Cardiac fibroblast (primary cell): ENCODE results near the gene RRBP1.
A peak's percentile ranks its signal among the peaks of the same experiment; 100 is the strongest.

Experiments
- DNase-seq, 2 donors: peaks; one replicate each; pipeline versions ENCODE4 v3.0.0 to v3.0.0-alpha.2; 2010; ENCODE audit warnings: low read depth in 2 of 2
- H3K4me3 ChIP-seq, 2 donors: replicated peaks in 1 of 2; 1 replicate in 1 of 2; 2 replicates in 1 of 2; pipeline ENCODE4 v1.5.1; 2011; ENCODE audit warnings: low read depth in 2 of 2, low read length in 2 of 2, mild to moderate bottlenecking in 2 of 2, moderate library complexity in 1 of 2
- TF ChIP-seq, protein P1 (sequence below): IDR thresholded peaks from one replicate; pipeline ENCODE4 v1.5.1; 2011; ENCODE audit warnings: low read depth, mild to moderate bottlenecking, low read length, inconsistent platforms

Gene RRBP1

DNA sequence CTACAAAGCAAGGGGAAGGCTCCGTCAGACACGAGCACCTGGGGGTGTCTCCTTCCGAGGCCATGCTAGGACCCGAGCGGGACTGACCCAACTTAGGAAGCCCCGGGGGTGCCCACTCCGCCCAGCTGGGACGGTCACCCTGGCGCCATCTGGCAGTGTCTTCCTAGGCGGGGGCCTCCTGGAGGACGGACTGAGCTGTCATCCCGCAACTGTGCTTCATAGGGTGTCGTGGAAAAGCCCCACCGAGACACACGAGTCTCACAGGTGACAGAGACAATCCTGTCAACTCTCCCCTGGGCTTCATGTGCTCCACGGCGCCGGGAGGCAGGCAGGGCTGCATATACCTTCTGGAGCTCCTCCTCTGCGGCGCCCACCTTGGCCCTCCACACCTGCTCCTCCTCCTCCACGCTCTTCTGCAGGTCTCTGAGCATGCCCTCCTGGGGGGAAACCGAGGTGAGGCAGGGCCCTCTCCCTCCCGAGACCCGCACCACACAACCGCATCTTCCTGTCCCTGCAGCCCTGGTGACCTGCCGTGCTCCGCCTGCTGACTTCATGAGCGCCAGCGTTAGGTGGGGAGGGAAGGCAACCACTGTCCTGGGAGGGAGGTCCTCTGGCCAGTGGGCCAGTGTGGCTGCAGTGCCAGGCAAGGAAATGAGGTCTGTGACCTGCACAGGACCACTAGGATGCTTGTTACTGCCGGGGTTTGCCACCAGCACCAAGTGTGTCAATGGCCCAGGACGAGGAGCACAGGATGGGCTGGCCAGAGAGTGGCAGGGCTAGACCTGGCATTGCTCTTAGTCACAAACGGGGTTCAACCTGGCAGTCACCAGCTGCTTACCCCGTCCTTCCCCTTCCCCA, 61.4 kb downstream of the RRBP1 start:
- no peak overlapping the region for H3K4me3 ChIP-seq
- DNase-seq, result no peak
- TF ChIP-seq, protein P1, sequence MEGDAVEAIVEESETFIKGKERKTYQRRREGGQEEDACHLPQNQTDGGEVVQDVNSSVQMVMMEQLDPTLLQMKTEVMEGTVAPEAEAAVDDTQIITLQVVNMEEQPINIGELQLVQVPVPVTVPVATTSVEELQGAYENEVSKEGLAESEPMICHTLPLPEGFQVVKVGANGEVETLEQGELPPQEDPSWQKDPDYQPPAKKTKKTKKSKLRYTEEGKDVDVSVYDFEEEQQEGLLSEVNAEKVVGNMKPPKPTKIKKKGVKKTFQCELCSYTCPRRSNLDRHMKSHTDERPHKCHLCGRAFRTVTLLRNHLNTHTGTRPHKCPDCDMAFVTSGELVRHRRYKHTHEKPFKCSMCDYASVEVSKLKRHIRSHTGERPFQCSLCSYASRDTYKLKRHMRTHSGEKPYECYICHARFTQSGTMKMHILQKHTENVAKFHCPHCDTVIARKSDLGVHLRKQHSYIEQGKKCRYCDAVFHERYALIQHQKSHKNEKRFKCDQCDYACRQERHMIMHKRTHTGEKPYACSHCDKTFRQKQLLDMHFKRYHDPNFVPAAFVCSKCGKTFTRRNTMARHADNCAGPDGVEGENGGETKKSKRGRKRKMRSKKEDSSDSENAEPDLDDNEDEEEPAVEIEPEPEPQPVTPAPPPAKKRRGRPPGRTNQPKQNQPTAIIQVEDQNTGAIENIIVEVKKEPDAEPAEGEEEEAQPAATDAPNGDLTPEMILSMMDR, result no peak

DNA sequence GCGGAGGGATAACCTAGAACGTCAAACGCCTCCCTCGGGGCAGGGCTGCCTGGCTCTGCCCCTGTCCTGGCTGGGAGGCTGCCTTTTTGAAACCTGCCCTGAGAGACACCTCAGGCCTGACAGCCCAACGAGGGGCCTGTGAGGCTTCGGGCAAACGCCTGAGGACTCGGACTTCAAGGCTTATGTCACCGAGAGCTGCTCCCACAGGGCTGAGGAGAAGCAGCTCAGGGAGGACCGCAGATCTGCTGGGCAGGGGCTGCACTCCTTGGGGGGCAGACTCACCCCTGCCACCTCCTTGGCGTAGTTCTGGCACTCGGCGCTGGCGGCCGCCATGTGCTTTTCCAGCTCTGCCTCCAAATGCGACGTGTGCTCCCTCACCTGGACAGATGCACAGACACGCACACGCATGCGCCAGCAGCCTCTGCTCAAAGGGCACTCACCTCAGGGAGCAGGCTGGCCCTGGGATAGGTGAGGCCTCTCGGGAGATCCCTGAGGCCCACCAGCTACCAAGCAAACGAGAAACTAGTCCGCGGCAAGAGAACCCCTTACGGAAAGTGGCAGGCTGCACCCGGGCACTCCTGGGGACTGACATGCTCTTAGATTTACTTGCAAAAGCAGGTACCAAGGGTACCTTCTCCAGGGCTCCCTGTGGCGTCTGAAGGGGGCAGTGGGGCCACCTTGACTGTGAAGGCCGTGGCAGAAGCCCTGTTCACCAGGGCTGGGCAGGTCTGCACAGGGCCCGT, 62.5 kb downstream of the RRBP1 start:
- no peak for DNase-seq
- no peak overlapping the region for H3K4me3 ChIP-seq
- TF ChIP-seq, protein P1, result no peak

DNA sequence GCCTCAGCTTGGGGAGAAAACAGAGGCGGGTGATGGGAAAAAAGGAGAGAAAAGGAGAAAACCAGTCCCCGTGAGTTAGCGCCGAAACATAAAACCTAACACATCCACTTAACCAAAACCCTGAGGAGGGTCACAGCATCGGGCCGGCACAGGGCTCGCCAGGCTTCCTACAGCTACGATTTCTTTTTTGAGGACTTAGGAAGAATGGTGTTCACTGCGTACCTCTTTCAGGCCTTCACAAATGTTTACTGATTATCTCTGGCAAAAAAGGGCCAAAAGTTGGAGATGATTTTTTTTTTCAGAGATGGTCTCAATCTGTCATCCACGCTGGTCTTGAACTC, 63.4 kb downstream of the RRBP1 start:
- TF ChIP-seq, protein P1, result no peak
- no peak overlapping the region for H3K4me3 ChIP-seq
- DNase-seq, result no peak

DNA sequence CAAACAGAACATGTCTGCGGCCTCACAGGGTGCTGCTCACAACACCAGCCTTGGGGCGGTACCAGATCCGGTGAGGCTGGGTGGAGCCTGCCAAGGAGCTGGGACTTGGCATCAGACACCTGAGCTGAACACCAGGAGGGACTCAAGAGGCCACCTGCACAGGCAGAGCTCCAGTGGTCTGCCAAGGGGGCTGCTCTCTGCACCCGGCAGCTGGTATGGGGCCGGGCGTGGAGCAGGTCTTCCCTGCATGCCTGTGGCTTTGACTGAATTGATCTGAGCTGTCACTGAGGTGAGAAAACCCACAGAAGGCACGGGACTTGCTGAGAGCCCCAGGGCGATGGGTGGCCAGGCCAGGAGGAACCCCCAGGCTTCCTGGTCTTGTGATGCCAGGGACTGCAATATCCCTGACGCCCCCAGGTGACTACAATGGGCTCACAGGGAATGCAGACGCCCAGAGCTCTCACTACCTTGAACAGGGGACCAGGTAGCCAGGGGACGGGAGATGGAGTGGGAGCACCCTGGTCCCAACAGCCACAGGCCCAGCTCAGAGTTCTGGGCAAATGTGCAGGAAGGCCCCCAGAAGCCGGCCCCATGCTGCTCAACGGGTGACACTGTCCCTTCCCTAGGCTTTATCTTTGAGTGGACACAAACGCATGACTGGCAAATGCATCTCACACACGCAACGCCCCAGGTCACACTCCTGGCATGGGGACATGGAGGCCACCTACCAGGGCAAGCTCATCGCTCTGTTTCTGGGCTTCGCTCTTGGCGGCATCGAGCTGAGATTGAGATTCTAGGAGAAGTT, 64.0 kb downstream of the RRBP1 start:
- no peak for DNase-seq
- TF ChIP-seq, protein P1, result no peak
- no peak overlapping the region for H3K4me3 ChIP-seq

DNA sequence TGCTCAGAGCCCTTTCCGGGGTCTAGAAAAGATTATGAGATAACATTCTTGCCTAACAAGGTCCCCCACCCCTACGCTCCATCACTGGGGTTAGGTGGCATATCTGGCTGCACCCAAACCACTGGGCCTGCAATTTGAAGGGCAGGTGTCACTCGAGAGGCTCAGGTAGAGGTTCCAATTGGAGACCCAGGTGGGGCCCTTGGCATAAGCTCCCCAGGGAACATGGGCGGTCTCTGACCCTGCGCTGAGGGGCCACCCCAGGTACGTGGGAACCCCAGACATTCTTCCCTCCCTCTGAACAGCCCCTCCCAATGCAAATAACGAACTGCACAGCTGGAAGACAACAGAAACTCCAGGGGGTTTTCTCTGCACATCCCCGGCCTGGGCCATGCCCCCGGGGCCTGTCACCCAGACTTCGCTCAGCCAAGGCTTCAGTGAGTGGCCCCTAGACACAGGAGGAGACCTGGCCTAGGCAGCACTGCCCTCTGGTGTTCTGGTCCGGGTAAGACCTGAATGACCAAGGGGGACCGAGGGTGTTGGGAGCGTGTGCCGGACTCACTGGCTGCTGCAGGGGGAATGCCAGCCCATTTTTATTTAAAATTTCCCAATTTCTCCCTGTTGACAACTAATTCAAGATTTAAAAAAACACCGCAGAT, 64.7 kb downstream of the RRBP1 start:
- TF ChIP-seq, protein P1, result peak; percentile 58
- DNase-seq, result peak; percentile 37 to 50
- H3K4me3 ChIP-seq, result no peak overlapping the region

DNA sequence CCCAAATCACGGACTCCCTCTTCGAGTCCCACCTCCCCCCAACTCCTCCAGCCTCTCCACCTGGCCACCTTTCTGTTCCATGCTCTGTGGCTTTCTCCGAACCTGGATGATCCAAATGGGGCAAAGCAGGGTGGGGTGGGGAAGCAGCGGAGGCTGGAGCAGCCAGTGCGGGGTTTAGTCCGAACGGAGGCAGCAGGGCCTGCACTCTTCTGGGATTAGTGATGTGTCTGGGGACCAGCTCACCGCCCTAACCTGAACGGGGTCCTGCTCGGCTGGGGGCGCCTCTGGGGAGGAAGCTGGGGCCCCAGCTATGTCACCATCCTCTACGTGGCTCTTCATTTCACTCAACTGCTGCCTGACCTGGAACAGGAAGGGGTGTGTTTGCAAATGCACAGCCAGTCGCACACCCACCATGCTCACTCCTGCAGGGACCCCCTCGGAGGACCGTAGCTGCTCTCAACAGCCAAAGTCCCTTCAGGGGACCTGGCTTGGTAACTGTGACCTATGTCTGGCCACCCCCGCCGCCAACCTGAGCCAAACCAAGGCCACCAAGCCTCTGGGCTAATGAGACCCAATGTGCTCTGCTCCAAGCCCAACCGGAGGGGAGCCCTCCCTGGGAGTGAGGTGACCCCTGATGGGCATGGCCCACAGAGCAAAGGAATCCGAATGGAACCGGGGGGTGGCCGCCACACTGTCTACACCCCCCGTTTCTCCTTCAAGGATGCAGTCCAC, 65.4 kb downstream of the RRBP1 start:
- H3K4me3 ChIP-seq, result no peak overlapping the region
- TF ChIP-seq, protein P1, result no peak

More for the DNA sequence above, 65.4 kb downstream of the RRBP1 start:
- DNase-seq, result no peak
